Panc1 (cell line): ENCODE data around the gene FIBCD1.

Source experiments
- CTCF ChIP-seq: fragments of 450-650 bp; IDR thresholded peaks from 2 replicates; pipeline ENCODE4 v1.5.1; 2017; ENCODE audit warnings: mild to moderate bottlenecking
- POLR2AphosphoS5 ChIP-seq: IDR thresholded peaks from 2 replicates; pipeline ENCODE4 v1.6.1; 2012; ENCODE audit warnings: mild to moderate bottlenecking, low read depth, low read length, moderate library complexity

GRCh38 chr9:130890870-130891687 lies 48.0 kb downstream of the FIBCD1 start:
- TF ChIP-seq POLR2AphosphoS5 (no peak), CTCF (no peak)
